ENCODE data around the gene PDGFA.

PDGFA gene

GRCh38 chr7:516606-517456 is 2.8 kb downstream of the PDGFA start:
- no peak for DNase-seq (ENCODE audit: low read depth)

GRCh38 chr7:516216-516605 is 3.4 kb downstream of the PDGFA start:
- DNase-seq (ENCODE audit: low read depth) = no peak

GRCh38 chr7:515628-516027 is 4.0 kb downstream of the PDGFA start:
- DNase-seq (ENCODE audit: low read depth) = no peak

- no peak for DNase-seq (ENCODE audit: low read depth)
Observed at GRCh38 chr7:514651-515598, 4.7 kb downstream of the PDGFA start.

DNA sequence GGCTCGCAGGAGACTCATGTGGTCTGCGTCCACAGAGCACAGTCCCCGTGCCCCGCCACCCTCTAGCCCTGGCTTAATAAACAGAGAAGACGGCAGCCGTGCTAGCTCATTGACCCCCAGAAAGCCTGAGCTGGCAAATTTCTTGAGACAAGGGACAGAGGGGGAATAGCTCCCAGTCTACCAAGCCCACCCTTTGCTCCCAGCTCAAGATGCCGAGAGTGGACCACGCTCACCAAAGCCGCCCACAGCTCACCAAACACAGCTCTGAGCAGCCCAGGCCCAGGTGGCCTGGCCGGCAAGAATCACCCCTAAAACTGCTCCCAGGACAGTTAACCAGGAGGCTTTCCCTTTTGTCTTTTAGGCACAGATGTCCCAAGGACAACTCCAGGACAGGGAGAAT is 5.4 kb downstream of the PDGFA start:
- no peak for DNase-seq (ENCODE audit: low read depth)

- no peak for DNase-seq (ENCODE audit: low read depth)
Observed at GRCh38 chr7:513521-514166, 6.0 kb downstream of the PDGFA start.

- no peak for DNase-seq (ENCODE audit: low read depth)
Observed at GRCh38 chr7:512541-513311, 6.9 kb downstream of the PDGFA start.

- DNase-seq (ENCODE audit: low read depth) = no peak
Observed at GRCh38 chr7:512146-512510, 7.5 kb downstream of the PDGFA start.

DNA sequence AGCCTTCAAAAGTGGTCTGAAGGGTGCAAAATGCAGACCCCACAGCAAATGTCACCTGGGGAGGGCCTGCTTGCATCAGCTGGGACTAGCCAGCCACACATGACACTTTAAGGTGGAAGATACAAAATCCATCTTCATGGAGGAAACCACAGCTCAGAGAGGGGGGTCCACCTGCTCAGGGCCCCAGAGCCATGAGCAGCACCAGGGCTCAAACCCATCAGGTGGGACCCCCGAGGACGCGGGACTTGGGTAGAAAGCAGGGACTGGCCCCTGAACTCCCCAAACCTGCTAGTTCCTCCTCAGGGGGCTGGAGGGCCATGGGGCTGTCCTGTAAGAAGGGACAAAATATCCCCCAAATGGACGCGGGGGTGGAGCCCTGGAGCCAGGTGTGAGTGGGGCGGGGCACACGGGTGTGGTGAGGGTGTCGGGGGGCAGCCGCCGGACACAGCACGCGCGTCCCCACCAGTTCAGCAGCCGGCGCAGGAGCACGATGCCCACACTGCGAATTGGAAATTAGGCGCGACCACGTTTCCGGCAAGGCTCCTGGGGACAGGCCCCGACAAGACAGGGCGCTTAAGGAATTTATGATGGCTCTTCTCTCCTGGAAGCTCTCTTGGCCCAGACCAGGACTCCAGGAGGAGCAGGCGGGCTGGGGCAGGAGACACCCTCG is 8.0 kb downstream of the PDGFA start:
- DNase-seq (ENCODE audit: low read depth) = no peak

DNA sequence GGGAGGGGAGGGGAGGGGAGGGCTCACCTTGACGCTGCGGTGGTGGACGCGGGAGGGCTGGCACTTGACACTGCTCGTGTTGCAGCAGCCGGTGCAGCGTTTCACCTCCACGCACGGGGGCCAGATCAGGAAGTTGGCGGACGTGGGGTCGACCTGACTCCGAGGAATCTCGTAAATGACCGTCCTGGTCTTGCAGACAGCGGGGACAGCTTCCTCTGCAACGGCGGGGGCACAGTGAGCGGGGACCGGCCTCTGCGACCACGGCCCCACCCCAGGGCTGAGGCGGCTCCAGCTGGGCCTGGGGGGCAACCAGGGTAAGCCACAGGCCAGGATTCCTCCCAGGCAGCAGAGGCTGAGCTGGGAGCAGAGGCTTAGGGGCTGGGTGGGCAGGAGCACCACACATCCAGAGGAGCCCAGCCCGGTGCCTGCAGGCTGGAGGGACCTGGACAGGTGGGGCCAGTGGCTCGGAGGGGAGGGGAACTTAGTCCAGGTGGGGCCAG is 8.8 kb downstream of the PDGFA start:
- DNase-seq (ENCODE audit: low read depth) = no peak

- DNase-seq (ENCODE audit: low read depth) = no peak
Observed at GRCh38 chr7:510131-510481, 9.5 kb downstream of the PDGFA start.

DNA sequence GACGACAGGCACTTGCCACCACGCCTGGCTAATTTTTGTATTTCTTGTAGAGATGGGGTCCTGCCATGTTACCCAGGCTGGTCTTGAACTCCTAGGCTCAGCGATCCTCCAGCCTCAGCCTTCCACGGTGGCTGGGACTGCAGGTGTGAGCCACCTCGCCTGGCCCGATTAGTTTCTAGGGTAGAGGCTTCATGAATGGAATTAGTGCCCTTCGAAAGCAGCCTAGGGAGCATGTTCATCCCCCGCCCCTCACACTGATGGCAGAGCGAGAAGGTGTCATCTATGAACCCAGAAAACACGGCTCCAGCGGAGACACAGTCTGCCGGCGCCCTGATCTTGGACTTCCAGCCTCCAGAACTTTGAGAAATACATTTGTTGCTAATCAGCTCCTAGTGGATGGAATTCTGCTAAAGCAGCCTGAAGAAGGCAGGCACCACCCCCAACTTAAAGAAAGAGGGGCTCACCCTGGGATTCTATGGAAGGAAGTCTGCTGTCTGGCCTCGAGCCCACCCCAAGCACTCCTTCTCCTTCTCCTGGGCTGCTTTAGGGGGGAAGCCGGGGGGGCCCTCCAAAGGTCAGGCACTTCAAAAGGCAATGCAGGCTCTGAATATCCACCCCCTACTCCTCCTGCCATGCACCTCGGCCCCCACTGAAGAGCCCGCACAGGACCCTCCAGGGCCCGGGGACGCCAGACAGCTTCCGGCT is 10.1 kb downstream of the PDGFA start:
- DNase-seq (ENCODE audit: low read depth) = no peak

- DNase-seq (ENCODE audit: low read depth) = no peak
Observed at GRCh38 chr7:508461-509170, 11.0 kb downstream of the PDGFA start.

DNA sequence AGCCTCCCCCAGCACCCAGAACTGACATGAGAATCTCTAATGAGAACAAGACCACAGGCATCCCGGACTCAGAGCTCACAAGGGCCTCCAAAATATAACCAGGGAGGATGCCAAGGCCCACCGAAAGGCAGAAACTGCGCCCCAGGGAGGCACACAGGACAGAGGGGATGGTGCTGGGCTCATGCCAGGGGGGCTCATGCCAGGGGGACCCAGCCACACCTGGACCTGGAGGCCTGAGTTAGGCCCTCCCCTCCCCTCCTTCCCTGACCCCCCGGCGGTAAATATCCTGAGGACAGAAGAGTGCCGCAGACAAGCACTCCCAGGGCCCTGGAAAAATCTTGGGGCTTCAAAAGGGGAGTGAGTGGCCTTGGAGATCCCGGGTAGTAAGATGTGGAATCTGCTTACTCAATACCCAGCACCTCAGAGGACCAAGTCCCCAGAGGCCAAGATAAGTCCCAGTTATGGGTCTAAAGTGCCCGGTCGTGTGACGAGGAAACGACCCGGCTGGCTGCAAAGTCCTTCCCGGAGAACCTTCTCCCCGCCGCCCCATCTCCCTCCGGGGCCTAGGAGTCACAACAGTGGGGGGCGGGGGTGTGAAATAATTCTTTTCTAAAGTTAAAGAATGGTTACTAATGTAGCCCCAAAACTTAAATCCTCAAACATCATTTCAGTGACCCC is 11.9 kb downstream of the PDGFA start:
- no peak for DNase-seq (ENCODE audit: low read depth)

- no peak for DNase-seq (ENCODE audit: low read depth)
Observed at GRCh38 chr7:506921-507622, 12.6 kb downstream of the PDGFA start.

DNA sequence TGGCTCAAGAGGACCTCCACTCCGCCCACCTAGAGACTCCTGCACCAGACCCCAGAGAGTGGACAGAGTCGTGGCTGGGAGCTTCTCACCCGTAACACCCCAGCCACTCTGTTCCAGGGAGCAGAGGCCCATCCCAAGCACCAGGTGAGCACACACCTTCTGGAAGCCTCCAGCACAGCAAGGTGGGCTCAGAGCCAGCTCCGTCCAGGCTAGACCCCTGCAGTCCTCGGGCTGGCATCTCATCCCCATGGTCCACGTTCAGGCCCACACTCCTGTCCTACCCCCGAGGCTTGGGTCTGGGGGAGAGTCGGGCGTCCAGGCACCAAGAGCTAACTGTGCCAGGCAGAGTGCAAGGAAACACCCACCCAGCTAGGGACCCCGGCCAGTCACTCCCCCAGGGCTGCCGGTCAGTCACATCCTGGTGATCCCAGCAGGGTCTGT is 13.2 kb downstream of the PDGFA start:
- DNase-seq (ENCODE audit: low read depth) = no peak

DNA sequence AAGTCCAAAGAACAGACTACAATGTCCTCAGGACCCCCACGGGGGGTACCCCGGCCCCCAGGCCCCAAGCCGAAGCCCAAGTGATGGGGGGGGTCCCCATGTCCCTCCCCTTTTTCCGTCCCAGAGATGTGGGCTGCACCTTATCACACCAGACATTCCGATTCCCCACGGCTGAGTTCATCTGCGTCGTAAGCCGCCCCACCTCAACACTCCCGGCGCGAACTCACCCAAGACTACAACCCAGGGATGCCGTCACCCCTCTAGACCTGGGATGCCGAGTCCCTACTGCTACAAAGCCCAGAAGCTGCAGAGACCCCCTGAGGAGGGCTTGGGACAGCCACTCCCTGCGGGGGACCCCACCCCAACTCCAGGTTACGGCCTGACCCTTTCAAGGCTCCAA is 14.5 kb downstream of the PDGFA start:
- no peak for DNase-seq (ENCODE audit: low read depth)
